BJ (cell line): ENCODE measurements around the gene UBE2Z. TPM values are rescaled to one million over a fixed set of nuclear protein-coding genes. Genes with fewer than 3 reads are reported as not detected.

ENCODE experiments used
- CTCF ChIA-PET: fragments of 350-600 bp; formaldehyde crosslinking; extraction: SDS; loops from one replicate; lab custom pipeline; 2021; ENCODE audit warnings: antibody characterized with exemption, inconsistent platforms; lab: Yijun Ruan, JAX
- POLR2A ChIA-PET: fragments of 300-600 bp; sonication (Branson Sonifier 250); formaldehyde crosslinking; extraction: SDS; loops from one replicate; lab custom pipeline; 2021; ENCODE audit warnings: antibody characterized with exemption; lab: Charles Lee
- DNase-seq: peaks from one replicate; pipeline ENCODE4 v3.0.0-alpha.2; 2011; ENCODE audit warnings: low read depth
- H3K27me3 ChIP-seq: 2 replicates; pipeline ENCODE4 v1.6.0; 2011; ENCODE audit warnings: low read length; ENCODE audit not compliant: control insufficient read depth, insufficient read depth
- H3K36me3 ChIP-seq: 2 replicates; pipeline ENCODE4 v1.5.1; 2011; ENCODE audit warnings: low read length; ENCODE audit not compliant: control insufficient read depth, insufficient read depth
- H3K4me3 ChIP-seq: 2 replicates; pipeline ENCODE4 v1.5.1; 2011; ENCODE audit warnings: low read depth, mild to moderate bottlenecking, control low read depth, low read length
- polyA plus RNA-seq: library from polyadenylated mRNA; depleted of rRNA; stranded (reverse); fragments of >200 nt; gene quantifications from 2 replicates; pipeline ENCODE4 v1.2.3, GENCODE V29; 2011
- TF ChIP-seq, protein P1 (sequence below): IDR thresholded peaks from 2 replicates; pipeline ENCODE4 v1.5.1; 2011; ENCODE audit warnings: low read depth, mild to moderate bottlenecking, control low read depth, inconsistent platforms, low read length, moderate library complexity; ENCODE audit not compliant: insufficient read depth

Gene UBE2Z
- polyA plus RNA-seq, 1 experiment, result 166 TPM

DNA sequence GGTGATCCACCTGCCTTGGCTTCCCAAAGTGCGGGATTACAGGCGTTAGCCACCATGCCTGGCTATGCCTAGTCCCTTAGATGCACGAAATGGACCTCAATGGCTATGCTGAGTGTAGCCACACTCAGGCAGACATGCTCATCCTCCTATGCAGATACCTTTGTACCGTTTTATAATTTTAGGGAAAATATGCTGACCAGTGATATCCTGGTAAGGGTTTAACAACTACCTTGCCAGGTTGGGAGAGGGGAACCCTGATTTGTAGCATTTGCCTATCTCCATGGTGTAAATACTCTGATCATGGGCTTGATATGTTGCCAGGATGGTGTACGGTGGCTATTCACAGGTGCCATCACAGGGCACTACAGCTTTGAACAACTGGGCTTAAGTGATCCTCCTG, 43.4 kb downstream of the UBE2Z start:
- H3K36me3 ChIP-seq, result no peaks in the 10 kb centered on the region
- TF ChIP-seq, protein P1, sequence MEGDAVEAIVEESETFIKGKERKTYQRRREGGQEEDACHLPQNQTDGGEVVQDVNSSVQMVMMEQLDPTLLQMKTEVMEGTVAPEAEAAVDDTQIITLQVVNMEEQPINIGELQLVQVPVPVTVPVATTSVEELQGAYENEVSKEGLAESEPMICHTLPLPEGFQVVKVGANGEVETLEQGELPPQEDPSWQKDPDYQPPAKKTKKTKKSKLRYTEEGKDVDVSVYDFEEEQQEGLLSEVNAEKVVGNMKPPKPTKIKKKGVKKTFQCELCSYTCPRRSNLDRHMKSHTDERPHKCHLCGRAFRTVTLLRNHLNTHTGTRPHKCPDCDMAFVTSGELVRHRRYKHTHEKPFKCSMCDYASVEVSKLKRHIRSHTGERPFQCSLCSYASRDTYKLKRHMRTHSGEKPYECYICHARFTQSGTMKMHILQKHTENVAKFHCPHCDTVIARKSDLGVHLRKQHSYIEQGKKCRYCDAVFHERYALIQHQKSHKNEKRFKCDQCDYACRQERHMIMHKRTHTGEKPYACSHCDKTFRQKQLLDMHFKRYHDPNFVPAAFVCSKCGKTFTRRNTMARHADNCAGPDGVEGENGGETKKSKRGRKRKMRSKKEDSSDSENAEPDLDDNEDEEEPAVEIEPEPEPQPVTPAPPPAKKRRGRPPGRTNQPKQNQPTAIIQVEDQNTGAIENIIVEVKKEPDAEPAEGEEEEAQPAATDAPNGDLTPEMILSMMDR, result no peak
- ChIA-PET POLR2A (no interaction called here), CTCF (interaction anchor here (2.0 to 6.7 kb wide), 2 partner anchors 79 to 84 kb away, joined by 10 to 93 read pairs; no protein-coding TSS in a partner anchor)
- no peaks in the 10 kb centered on the region for H3K27me3 ChIP-seq
- DNase-seq, result no peak
- H3K4me3 ChIP-seq, result no peak overlapping the region

DNA sequence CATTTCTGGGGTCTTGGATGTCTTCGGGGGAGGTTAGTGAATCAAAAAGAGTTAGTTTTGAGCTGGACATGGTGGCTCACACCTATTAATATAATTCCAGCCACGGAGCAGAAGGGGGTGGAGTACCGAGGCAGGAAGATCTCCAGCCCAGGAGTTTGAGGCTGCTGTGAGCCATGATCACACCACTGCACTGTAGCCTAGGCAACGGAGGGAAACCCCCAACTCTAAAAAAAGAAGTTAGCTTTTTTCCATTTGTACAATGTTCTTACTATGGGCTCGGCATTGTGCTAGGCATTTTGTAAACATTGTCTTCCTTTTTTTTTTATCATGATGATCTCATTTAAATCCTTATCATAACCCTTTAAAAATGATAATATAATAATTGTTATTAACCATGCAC, 44.7 kb downstream of the UBE2Z start:
- no peak for DNase-seq
- TF ChIP-seq, protein P1, result no peak
- ChIA-PET POLR2A (no interaction called here), CTCF (interaction anchor here (1.0 to 6.7 kb wide), 4 partner anchors 51 to 93 kb away, joined by 3 to 93 read pairs (median 8); no protein-coding TSS in a partner anchor)
- H3K36me3 ChIP-seq, result no peaks in the 10 kb centered on the region
- no peaks in the 10 kb centered on the region for H3K27me3 ChIP-seq
- H3K4me3 ChIP-seq, result no peak overlapping the region

DNA sequence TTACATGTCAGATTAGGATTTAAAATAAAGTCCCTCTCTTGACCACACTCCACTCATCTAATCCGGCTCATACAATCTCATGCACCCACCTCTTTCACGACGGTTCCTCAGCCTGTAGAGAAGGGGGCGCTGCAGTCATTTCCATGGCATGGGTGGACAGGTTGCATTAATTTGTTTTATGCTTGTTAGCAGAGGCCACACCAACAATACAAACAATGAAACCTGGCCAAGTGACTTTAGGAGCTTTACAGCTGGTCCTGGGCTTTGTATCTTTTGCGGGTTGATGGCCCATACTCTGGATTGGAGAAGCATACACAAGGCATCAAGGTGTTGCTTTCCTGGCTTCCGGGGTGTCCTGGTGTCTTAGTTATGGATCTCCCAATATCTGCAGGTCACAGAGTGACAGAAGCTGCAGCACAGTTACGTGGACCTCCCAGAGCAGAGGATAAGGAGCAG, 46.1 kb downstream of the UBE2Z start:
- Histone ChIP-seq H3K27me3 (no peaks in the 10 kb centered on the region), H3K4me3 (no peak overlapping the region), H3K36me3 (no peaks in the 10 kb centered on the region)
- ChIA-PET CTCF (interaction anchor here (0.6 to 6.7 kb wide), 16 partner anchors 10 to 274 kb away, joined by 3 to 93 read pairs (median 4); partner anchors contain the start of genes GIP, IGF2BP1 and SNF8), POLR2A (no interaction called here)
- TF ChIP-seq, protein P1, result peak; percentile 64
- no peak for DNase-seq

GRCh38 chr17:48960834-48961515, 52.8 kb downstream of the UBE2Z start:
- no peak for DNase-seq
- ChIA-PET CTCF (interaction anchor here (1.1 to 3.7 kb wide), 5 partner anchors 10 to 75 kb away, joined by 3 to 25 read pairs (median 10); partner anchors contain the start of gene SNF8), POLR2A (interaction anchor here (0.6 kb wide), 1 partner anchor 68 kb away, joined by 10 read pairs; no protein-coding TSS in a partner anchor)
- H3K4me3 ChIP-seq, result no peak overlapping the region
- TF ChIP-seq, protein P1, result no peak
- H3K27me3 ChIP-seq, result no peaks in the 10 kb centered on the region
- no peaks in the 10 kb centered on the region for H3K36me3 ChIP-seq

DNA sequence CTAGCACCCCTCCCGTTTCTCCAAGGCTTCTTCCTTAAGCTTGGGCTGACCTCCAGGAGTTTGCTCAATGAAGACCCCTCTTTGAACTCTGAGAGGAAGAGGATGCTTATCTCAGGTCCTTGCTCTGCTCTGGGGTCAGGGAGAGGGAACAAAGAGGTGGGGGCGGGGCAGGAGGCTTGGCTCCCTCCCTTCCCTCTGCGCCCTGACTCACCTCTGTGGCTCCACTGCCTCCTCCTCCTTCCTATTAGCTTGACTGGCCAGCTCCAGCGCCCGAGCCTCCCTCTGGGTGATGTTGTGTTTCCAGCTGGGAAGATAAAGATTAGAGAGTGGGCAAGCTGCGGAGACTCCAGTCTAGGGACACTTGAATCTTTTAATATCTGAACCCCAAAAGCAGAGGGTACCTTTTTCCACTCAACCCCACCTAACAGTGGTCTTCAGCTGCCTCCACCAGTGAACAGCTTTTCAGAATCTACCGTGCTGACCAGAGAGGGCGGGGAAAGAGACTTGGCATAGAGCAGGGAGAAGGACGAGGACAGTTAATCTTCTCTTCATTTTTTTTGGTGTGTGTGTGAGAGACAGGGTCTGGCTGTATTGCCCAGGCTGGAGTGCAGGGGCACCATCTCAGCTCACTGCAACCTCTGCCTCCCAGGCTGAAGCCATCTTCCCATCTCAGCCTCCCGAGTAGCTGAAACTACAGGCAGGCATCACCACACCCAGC, 53.5 kb downstream of the UBE2Z start:
- H3K36me3 ChIP-seq, result no peaks in the 10 kb centered on the region
- no peaks in the 10 kb centered on the region for H3K27me3 ChIP-seq
- CTCF ChIA-PET, result interaction anchor here (1.1 to 3.7 kb wide), 4 partner anchors 9 to 74 kb away, joined by 3 to 25 read pairs (median 12); partner anchors contain the start of gene SNF8
- POLR2A ChIA-PET, result no interaction called here
- no peak overlapping the region for H3K4me3 ChIP-seq
- TF ChIP-seq, protein P1, result no peak
- DNase-seq, result no peak
